ENCODE results near the gene TTC23L.

DNA sequence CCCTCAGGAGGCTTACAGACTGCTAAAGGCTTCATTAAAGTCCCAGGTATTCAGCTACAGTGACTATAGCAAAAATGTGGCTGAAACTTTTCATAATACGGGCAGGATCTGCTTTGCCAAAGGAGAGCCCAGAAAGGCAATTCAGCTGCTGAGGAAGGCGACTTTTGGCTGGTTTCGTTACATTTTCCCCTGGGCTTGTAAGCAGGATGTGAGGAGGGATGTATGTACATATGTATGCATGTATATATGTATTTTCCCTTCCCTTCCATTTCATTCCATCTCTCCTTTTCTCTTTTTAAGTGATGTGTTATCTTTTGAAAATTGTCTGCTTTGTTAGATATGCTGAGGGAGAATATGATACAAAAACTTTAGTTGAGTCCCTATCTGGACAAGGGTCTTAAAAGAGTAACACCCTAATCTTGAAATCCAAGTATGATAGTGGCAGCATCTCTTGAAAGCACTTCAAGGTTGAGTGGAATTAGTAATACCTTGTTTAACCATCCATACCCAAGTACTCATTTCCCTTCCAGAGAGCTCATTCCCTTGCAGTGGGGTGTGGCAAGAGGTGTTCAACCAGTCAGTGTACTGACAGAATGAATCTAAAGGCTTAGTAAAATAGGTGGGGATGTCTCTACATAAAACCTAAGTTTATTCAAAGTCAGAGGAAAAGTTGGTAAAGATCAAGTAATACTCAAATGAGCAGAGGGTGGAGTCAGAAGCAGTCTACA, 47.6 kb downstream of the TTC23L start:
- TF ChIP-seq POLR2A (IDR thresholded peaks at IDR 0.05; ENCODE audit: low read length) (no peak), GATA1 (IDR thresholded peaks at IDR 0.05; ENCODE audit: low read depth, low read length) (no peak)
